H1 (cell line): ENCODE results near the gene SLC39A11. TPM values are rescaled to one million over a fixed set of nuclear protein-coding genes. Genes with fewer than 3 reads are reported as not detected.

Source experiments
- CTCF ChIA-PET: fragments of 300-600 bp; sonication (Branson Sonifier 250); formaldehyde crosslinking; loops from one replicate; lab custom pipeline; 2021; ENCODE audit not compliant: partially characterized antibody; lab: Charles Lee
- POLR2A ChIA-PET: fragments of 300-600 bp; sonication (Branson Sonifier 250); formaldehyde crosslinking; loops from one replicate; lab custom pipeline; 2021; ENCODE audit warnings: inconsistent platforms; ENCODE audit not compliant: partially characterized antibody; lab: Charles Lee
- DNase-seq, 2 experiments: peaks; one replicate each; pipeline versions ENCODE4 v3.0.0 to v3.0.0-alpha.2; 2010 to 2022; ENCODE audit warnings: low spot score in 2 of 2, low read depth in 1 of 2, mixed read lengths in 1 of 2
- FAIRE-seq: peaks from 2 replicates; lab custom pipeline; 2011; peaks lifted over from hg19 to GRCh38; lab: Jason Lieb, UNC
- H2AFZ ChIP-seq: 2 replicates; pipeline ENCODE4 v1.8.1; 2012; ENCODE audit warnings: low read length, inconsistent platforms
- H2AK5ac ChIP-seq: 2 replicates; pipeline ENCODE4 v1.6.1; 2013; ENCODE audit warnings: low read depth, low read length
- H2BK120ac ChIP-seq: replicated peaks from 2 replicates; pipeline ENCODE3; 2013; ENCODE audit warnings: low read depth, low read length, inconsistent platforms
- H2BK12ac ChIP-seq: 2 replicates; pipeline ENCODE4 v1.6.1; 2013; ENCODE audit warnings: low read depth, low read length
- H2BK15ac ChIP-seq: 2 replicates; pipeline ENCODE4 v1.6.1; 2013; ENCODE audit warnings: low read length
- H2BK20ac ChIP-seq: 2 replicates; pipeline ENCODE4 v1.6.1; 2013; ENCODE audit warnings: low read length
- H2BK5ac ChIP-seq: 2 replicates; pipeline ENCODE4 v1.6.1; 2013; ENCODE audit warnings: low read depth, low read length
- H3K14ac ChIP-seq: 2 replicates; pipeline ENCODE4 v1.6.1; 2013; ENCODE audit warnings: inconsistent platforms; ENCODE audit not compliant: insufficient read length
- H3K18ac ChIP-seq: 2 replicates; pipeline ENCODE4 v1.6.1; 2013; ENCODE audit warnings: low read length; ENCODE audit errors: extremely low read depth
- H3K23ac ChIP-seq: 2 replicates; pipeline ENCODE4 v1.6.1; 2013; ENCODE audit warnings: inconsistent platforms; ENCODE audit not compliant: insufficient read length
- H3K23me2 ChIP-seq: 2 replicates; pipeline ENCODE4 v1.6.1; 2013; ENCODE audit warnings: low read depth, low read length
- H3K27ac ChIP-seq: 2 replicates; pipeline ENCODE4 v1.6.1; 2011; ENCODE audit warnings: low read depth, low read length, inconsistent platforms
- H3K27me3 ChIP-seq, 4 experiments: replicated peaks in 1 of 4; 1 replicate in 1 of 4; 2 replicates in 3 of 4; pipeline versions ENCODE4 v1.6.1 to v1.8.1; 2011 to 2013; ENCODE audit warnings: low read length in 3 of 4, mild to moderate bottlenecking in 3 of 4, inconsistent platforms in 2 of 4, mixed read lengths in 2 of 4, moderate library complexity in 1 of 4; ENCODE audit not compliant: control insufficient read depth in 3 of 4, insufficient read depth in 3 of 4; ENCODE audit errors: extremely low read depth in 1 of 4
- H3K36me3 ChIP-seq, 4 experiments: 2 replicates each; pipeline versions ENCODE4 v1.6.1 to v1.8.1; 2011 to 2013; ENCODE audit warnings: mild to moderate bottlenecking in 4 of 4, low read length in 3 of 4, moderate library complexity in 2 of 4, control low read depth in 1 of 4, inconsistent platforms in 1 of 4; ENCODE audit not compliant: insufficient read depth in 4 of 4, control insufficient read depth in 2 of 4
- H3K4ac ChIP-seq: replicated peaks from 2 replicates; pipeline ENCODE3; 2013; ENCODE audit warnings: low read length, low read depth, mixed read lengths, inconsistent platforms; ENCODE audit not compliant: insufficient read length
- H3K4me1 ChIP-seq, 4 experiments: replicated peaks in 1 of 4; 1 replicate in 1 of 4; 2 replicates in 3 of 4; pipeline versions ENCODE4 v1.6.1 to v1.8.1; 2011 to 2013; ENCODE audit warnings: low read length in 3 of 4, inconsistent platforms in 2 of 4, mixed read lengths in 1 of 4; ENCODE audit not compliant: insufficient read depth in 4 of 4, control insufficient read depth in 3 of 4
- H3K4me2 ChIP-seq, 2 experiments: 2 replicates each; pipeline versions ENCODE4 v1.6.1 to v1.8.1; 2011 to 2013; ENCODE audit warnings: low read depth in 2 of 2, low read length in 2 of 2, control low read depth in 1 of 2, inconsistent platforms in 1 of 2, mild to moderate bottlenecking in 1 of 2; ENCODE audit not compliant: insufficient read depth in 1 of 2
- H3K4me3 ChIP-seq, 4 experiments: fragments of 200-600, 300-600 bp in 1 of 4; sonication (generic), shearing (Covaris generic), sonication (Bioruptor Twin) in 1 of 4; 2 replicates each; pipeline versions ENCODE4 v1.5.1 to v1.8.1; 2011 to 2016; ENCODE audit warnings: low read length in 4 of 4, low read depth in 3 of 4, control low read depth in 2 of 4, inconsistent platforms in 2 of 4, mild to moderate bottlenecking in 2 of 4, mixed read lengths in 1 of 4, moderate library complexity in 1 of 4; ENCODE audit not compliant: insufficient read depth in 2 of 4; ENCODE audit errors: extremely low read depth in 1 of 4
- H3K56ac ChIP-seq: replicated peaks from 2 replicates; pipeline ENCODE3; 2013; ENCODE audit warnings: low read depth, mild to moderate bottlenecking, mixed read lengths, low read length, inconsistent platforms; ENCODE audit not compliant: insufficient read length
- H3K79me1 ChIP-seq: 2 replicates; pipeline ENCODE4 v1.6.1; 2013; ENCODE audit warnings: low read depth, low read length, control low read depth
- H3K79me2 ChIP-seq, 2 experiments: 2 replicates each; pipeline versions ENCODE4 v1.6.1 to v1.8.1; 2012 to 2013; ENCODE audit warnings: low read length in 2 of 2, mild to moderate bottlenecking in 2 of 2, inconsistent platforms in 1 of 2; ENCODE audit not compliant: insufficient read depth in 2 of 2, control insufficient read depth in 1 of 2
- H3K9ac ChIP-seq, 4 experiments: replicated peaks in 1 of 4; 1 replicate in 1 of 4; 2 replicates in 3 of 4; pipeline versions ENCODE4 v1.6.1 to v1.8.1; 2011 to 2013; ENCODE audit warnings: low read depth in 3 of 4, low read length in 3 of 4, control low read depth in 2 of 4, mild to moderate bottlenecking in 2 of 4, moderate library complexity in 2 of 4, inconsistent platforms in 1 of 4; ENCODE audit errors: extremely low read depth in 1 of 4
- H3K9me3 ChIP-seq, 2 experiments: 2 replicates each; pipeline versions ENCODE4 v1.6.1 to v1.8.1; 2012 to 2013; ENCODE audit warnings: mild to moderate bottlenecking in 2 of 2, moderate library complexity in 2 of 2, control low read depth in 1 of 2, inconsistent platforms in 1 of 2, low read depth in 1 of 2, low read length in 1 of 2, mixed read lengths in 1 of 2; ENCODE audit not compliant: insufficient read depth in 2 of 2
- H4K20me1 ChIP-seq, 2 experiments: replicated peaks in 1 of 2; 2 replicates each; pipeline versions ENCODE3 to v1.8.1; 2011 to 2013; ENCODE audit warnings: inconsistent platforms in 2 of 2, low read length in 2 of 2, mild to moderate bottlenecking in 1 of 2; ENCODE audit not compliant: insufficient read depth in 2 of 2, control insufficient read depth in 1 of 2
- H4K5ac ChIP-seq: 2 replicates; pipeline ENCODE4 v1.6.1; 2013; ENCODE audit warnings: low read length, low read depth, mixed read lengths, inconsistent platforms; ENCODE audit not compliant: insufficient read length
- H4K8ac ChIP-seq: 2 replicates; pipeline ENCODE4 v1.8.0; 2013; ENCODE audit warnings: mild to moderate bottlenecking, moderate library complexity, low read length, inconsistent platforms; ENCODE audit not compliant: insufficient read depth; ENCODE audit errors: extremely low read depth
- H4K91ac ChIP-seq: replicated peaks from 2 replicates; pipeline ENCODE3; 2013; ENCODE audit warnings: low read length, mixed read lengths, inconsistent platforms; ENCODE audit not compliant: insufficient read length
- BACH1 ChIP-seq: IDR thresholded peaks from 2 replicates; pipeline ENCODE4 v1.6.1; 2012; ENCODE audit warnings: low read length, improper control_type of control experiment
- CBX5 ChIP-seq: fragments of 300-800, 300-1000 bp; sonication (generic); IDR thresholded peaks from 2 replicates; pipeline ENCODE4 v1.7.1; 2016; ENCODE audit warnings: antibody characterized with exemption, low read length, low read depth
- CHD1 ChIP-seq: IDR thresholded peaks from 2 replicates; pipeline ENCODE4 v1.6.1; 2012; ENCODE audit warnings: low read depth, low read length, improper control_type of control experiment
- EP300 ChIP-seq, 2 experiments: IDR thresholded peaks; 1 replicate in 1 of 2; 2 replicates in 1 of 2; pipeline ENCODE4 v1.6.1; 2011 to 2012; ENCODE audit warnings: low read depth in 2 of 2, low read length in 2 of 2, mild to moderate bottlenecking in 2 of 2, borderline replicate concordance in 1 of 2, inconsistent platforms in 1 of 2, moderate library complexity in 1 of 2
- FOSL1 ChIP-seq: IDR thresholded peaks from 2 replicates; pipeline ENCODE4 v1.6.1; 2011; ENCODE audit warnings: mild to moderate bottlenecking, low read depth, low read length, moderate library complexity; ENCODE audit not compliant: insufficient read depth
- GTF2F1 ChIP-seq: IDR thresholded peaks from 2 replicates; pipeline ENCODE4 v1.6.1; 2012; ENCODE audit warnings: low read depth, low read length, improper control_type of control experiment, borderline replicate concordance
- NANOG ChIP-seq: IDR thresholded peaks from 2 replicates; pipeline ENCODE4 v1.6.1; 2011; ENCODE audit warnings: low read length, low read depth, mild to moderate bottlenecking, inconsistent platforms; ENCODE audit not compliant: insufficient read depth, poor library complexity, severe bottlenecking
- RBBP5 ChIP-seq: IDR thresholded peaks from 2 replicates; pipeline ENCODE4 v1.7.1; 2012; ENCODE audit warnings: low read depth, mild to moderate bottlenecking, inconsistent platforms, low read length, moderate library complexity, borderline replicate concordance
- SAP30 ChIP-seq: fragments of 300-600 bp; sonication (generic); IDR thresholded peaks from 2 replicates; pipeline ENCODE4 v1.7.1; 2012; ENCODE audit warnings: low read length, moderate library complexity, mild to moderate bottlenecking, inconsistent platforms; ENCODE audit not compliant: insufficient read depth, insufficient replicate concordance
- SP2 ChIP-seq: IDR thresholded peaks from 2 replicates; pipeline ENCODE4 v1.6.1; 2012; ENCODE audit warnings: mild to moderate bottlenecking, low read length, inconsistent platforms
- TBP ChIP-seq: IDR thresholded peaks from 2 replicates; pipeline ENCODE4 v1.6.1; 2011; ENCODE audit warnings: low read depth, low read length, improper control_type of control experiment
- TEAD4 ChIP-seq: IDR thresholded peaks from 2 replicates; pipeline ENCODE4 v1.6.1; 2012; ENCODE audit warnings: low read depth, low read length, inconsistent platforms, mixed read lengths
- ZNF274 ChIP-seq: IDR thresholded peaks from 2 replicates; pipeline ENCODE4 v1.7.0; 2012; ENCODE audit warnings: low read length, borderline replicate concordance; ENCODE audit errors: extremely low read depth
- WGBS, 2 experiments: shearing (Covaris generic) in 1 of 2; methylation state at CpG; one replicate each; pipeline versions ENCODE4 v1.1.6 to v1.1.7; 2013 to 2015; ENCODE audit warnings: low lambda C conversion rate in 2 of 2, mixed read lengths in 2 of 2, inconsistent platforms in 1 of 2, low coverage in 1 of 2, missing lambda C conversion rate in 1 of 2; ENCODE audit not compliant: insufficient replicate concordance in 2 of 2, insufficient coverage in 1 of 2, insufficient read length in 1 of 2; ENCODE audit errors: extremely low coverage in 1 of 2, missing lambda C conversion rate in 1 of 2; 5-methylcytosine and 5-hydroxymethylcytosine counted together
- polyA plus RNA-seq, 7 experiments: library from polyadenylated mRNA; depleted of rRNA in 3 of 7; stranded (reverse) in 5 of 7; unstranded in 2 of 7; fragments of >200 nt in 5 of 7; fragments of 200-250 nt in 2 of 7; gene quantifications; 1 replicate in 5 of 7; 2 replicates in 1 of 7; 4 replicates in 1 of 7; pipeline versions ENCODE4 v1.2.1 to v1.2.3, GENCODE V29; 2011 to 2013; ENCODE audit warnings: missing spikeins in 2 of 7, mixed read lengths in 2 of 7
- total RNA-seq: library from RNA; stranded (reverse); fragmentation: NEBNext Ultra II Directional; extraction: Animal tissue kit (Norgen Biotek cat#: 25700); gene quantifications from 2 replicates; pipeline ENCODE4 v1.2.1, GENCODE V29; 2021
- TF ChIP-seq, protein P1 (sequence below): IDR thresholded peaks from 2 replicates; pipeline ENCODE4 v1.6.1; 2011; ENCODE audit warnings: low read depth, mild to moderate bottlenecking, low read length; ENCODE audit not compliant: insufficient read depth

SLC39A11 gene
- total and polyA plus RNA-seq, 2 of the 8 experiments (the other 6 are each of a cell fraction or from before 2014, with no cell fraction given): 12.2 to 19.6 TPM

DNA sequence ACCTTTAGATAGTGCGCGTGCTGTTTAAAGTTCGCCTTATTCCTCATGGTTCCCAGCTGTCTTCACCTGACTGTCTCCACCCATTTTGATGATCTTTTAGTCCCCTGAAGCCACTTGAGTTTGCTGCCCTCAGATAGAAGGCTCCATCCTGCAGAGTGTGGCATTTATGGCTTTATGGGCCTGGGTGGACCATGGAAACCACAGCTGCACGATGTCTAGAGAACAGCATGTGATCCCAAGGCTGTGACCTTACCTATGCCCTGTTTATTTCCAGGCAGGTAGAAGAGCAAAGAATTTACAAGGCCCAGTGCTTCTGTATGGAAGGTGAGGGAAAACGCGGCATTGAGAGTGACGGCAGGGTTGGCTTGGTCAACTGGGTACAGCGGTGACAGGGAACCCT is 356.9 kb downstream of the SLC39A11 start:
- Histone ChIP-seq H3K36me3 (no peaks in the 10 kb centered on the region), H3K9ac (no peak overlapping the region), H3K56ac (no peak overlapping the region), H3K79me1 (no peaks in the 10 kb centered on the region), H4K91ac (no peak overlapping the region), H3K23ac (no peak overlapping the region), H3K27me3 (no peaks in the 10 kb centered on the region), H2BK15ac (no peak overlapping the region), H3K18ac (no peak overlapping the region), H3K4me1 (no peaks in the 10 kb centered on the region), H4K8ac (no peak overlapping the region), H2BK20ac (no peak overlapping the region), H3K14ac (no peak overlapping the region), H4K20me1 (no peaks in the 10 kb centered on the region), H3K4me2 (no peak overlapping the region), H2BK12ac (no peak overlapping the region), H3K79me2 (no peaks in the 10 kb centered on the region), H3K4ac (no peak overlapping the region), H2AK5ac (no peak overlapping the region), H2BK120ac (no peak overlapping the region), H4K5ac (no peak overlapping the region), H2AFZ (no peak overlapping the region), H2BK5ac (no peak overlapping the region), H3K9me3 (no peaks in the 10 kb centered on the region), H3K23me2 (no peaks in the 10 kb centered on the region), H3K27ac (no peak overlapping the region), H3K4me3 (no peak overlapping the region)
- DNase-seq: no peak
- no peak for FAIRE-seq
- ChIA-PET CTCF (interaction anchor here (0.7 to 3.3 kb wide), 7 partner anchors 8 to 454 kb away, joined by 3 to 24 read pairs (median 4); no protein-coding TSS in a partner anchor), POLR2A (no interaction called here)
- WGBS, 2 experiments: 96% methylated on average over 8 of the region's 8 CpGs; no CpG with 5 or more reads in 1 of the 2 experiments
- TF ChIP-seq CHD1: no peak
- TF ChIP-seq CBX5: no peak
- TF ChIP-seq ZNF274: no peak
- no peak for TF ChIP-seq EP300 (IDR thresholded peaks at IDR 0.05; ENCODE audit: borderline replicate concordance in 1 of 2, low read depth in 2 of 2, low read length in 2 of 2)
- TF ChIP-seq SP2: no peak
- TF ChIP-seq, protein P1, sequence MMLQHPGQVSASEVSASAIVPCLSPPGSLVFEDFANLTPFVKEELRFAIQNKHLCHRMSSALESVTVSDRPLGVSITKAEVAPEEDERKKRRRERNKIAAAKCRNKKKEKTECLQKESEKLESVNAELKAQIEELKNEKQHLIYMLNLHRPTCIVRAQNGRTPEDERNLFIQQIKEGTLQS: no peak
- TF ChIP-seq GTF2F1: no peak
- no peak for TF ChIP-seq SAP30
- TF ChIP-seq FOSL1: no peak
- TF ChIP-seq TEAD4: no peak
- no peak for TF ChIP-seq RBBP5
- TF ChIP-seq TBP: no peak
- no peak for TF ChIP-seq NANOG
- no peak for TF ChIP-seq BACH1
